GM12878 (cell line): ENCODE measurements around the gene KLHL3. TPM values are rescaled to one million over a fixed set of nuclear protein-coding genes. Genes with fewer than 3 reads are reported as not detected.

Experiments used
- ATAC-seq: fragments of 200-7000 bp; cut with Tn5 transposase; 3 replicates; pipeline ENCODE4 v1.9.1; 2020; ENCODE audit warnings: mild to moderate bottlenecking, moderate library complexity
- BruUV-seq: library from RNA; stranded (reverse); fragments of 400-500 nt; replicated peaks from 2 replicates; lab custom pipeline; 2021; lab: Mats Ljungman, UMichigan
- CTCF ChIA-PET: fragments of 300-600 bp; sonication (Branson Sonifier 250); formaldehyde crosslinking; extraction: SDS; loops from one replicate; lab custom pipeline; 2021; ENCODE audit warnings: inconsistent platforms; lab: Yijun Ruan, JAX
- POLR2A ChIA-PET: fragments of 350-600 bp; formaldehyde crosslinking; extraction: SDS; loops from one replicate; lab custom pipeline; 2021; ENCODE audit warnings: inconsistent platforms; lab: Charles Lee
- RAD21 ChIA-PET: fragments of 300-600 bp; sonication (Branson Sonifier 250); formaldehyde crosslinking; loops from one replicate; lab custom pipeline; 2023; ENCODE audit warnings: antibody characterized with exemption; ENCODE audit not compliant: unreplicated experiment; lab: Charles Lee
- SMC1A ChIA-PET: fragments of 300-600 bp; sonication (Branson Sonifier 250); formaldehyde crosslinking; loops from one replicate; lab custom pipeline; 2023; ENCODE audit not compliant: unreplicated experiment, uncharacterized antibody; lab: Charles Lee
- DNase-seq: peaks from one replicate; pipeline ENCODE4 v3.0.0-alpha.2; 2011; ENCODE audit warnings: low read depth, low spot score
- FAIRE-seq: peaks from 3 replicates; lab custom pipeline; 2011; peaks lifted over from hg19 to GRCh38; lab: Jason Lieb, UNC
- H2AFZ ChIP-seq: 2 replicates; pipeline ENCODE4 v1.6.0; 2011; ENCODE audit warnings: low read depth, low read length, control low read depth; ENCODE audit not compliant: control insufficient read depth
- H3K27ac ChIP-seq: 2 replicates; pipeline ENCODE4 v1.5.1; 2011; ENCODE audit warnings: control low read depth; ENCODE audit not compliant: control insufficient read depth, insufficient read depth
- H3K27me3 ChIP-seq, 2 experiments: replicated peaks in 1 of 2; 2 replicates each; pipeline versions ENCODE4 v1.6.0 to v1.6.1; 2011; ENCODE audit warnings: low read length in 1 of 2; ENCODE audit not compliant: control insufficient read depth in 2 of 2, insufficient read depth in 2 of 2
- H3K36me3 ChIP-seq, 2 experiments: 2 replicates each; pipeline ENCODE4 v1.5.1; 2011; ENCODE audit warnings: low read length in 1 of 2; ENCODE audit not compliant: control insufficient read depth in 2 of 2, insufficient read depth in 2 of 2
- H3K4me1 ChIP-seq: 2 replicates; pipeline ENCODE4 v1.6.1; 2011; ENCODE audit warnings: mild to moderate bottlenecking, low read length, moderate library complexity, mixed read lengths; ENCODE audit not compliant: control insufficient read depth, insufficient read depth
- H3K4me2 ChIP-seq: 2 replicates; pipeline ENCODE4 v1.6.0; 2011; ENCODE audit warnings: control low read depth; ENCODE audit not compliant: control insufficient read depth, insufficient read depth
- H3K4me3 ChIP-seq: fragments of 200-600 bp; sonication (generic); 2 replicates; pipeline ENCODE4 v1.5.1; 2016
- H3K79me2 ChIP-seq: 2 replicates; pipeline ENCODE4 v1.6.0; 2011; ENCODE audit warnings: low read length; ENCODE audit not compliant: control insufficient read depth, insufficient read depth
- H3K9ac ChIP-seq: 2 replicates; pipeline ENCODE4 v1.8.0; 2011; ENCODE audit warnings: low read length, control low read depth, mixed read lengths; ENCODE audit not compliant: control insufficient read depth, insufficient read depth
- H3K9me3 ChIP-seq: replicated peaks from 3 replicates; pipeline ENCODE4 v1.5.1; 2011; ENCODE audit warnings: mild to moderate bottlenecking, low read length; ENCODE audit not compliant: control insufficient read depth, insufficient read depth
- H4K20me1 ChIP-seq: 2 replicates; pipeline ENCODE4 v1.6.0; 2011; ENCODE audit not compliant: control insufficient read depth, insufficient read depth
- ATF2 ChIP-seq: IDR thresholded peaks from 2 replicates; pipeline ENCODE4 v1.6.1; 2012; ENCODE audit warnings: low read length, inconsistent platforms
- CBX3 ChIP-seq: fragments of 200-600 bp; sonication (generic); IDR thresholded peaks from 2 replicates; pipeline ENCODE4 v1.6.1; 2016; ENCODE audit warnings: low read depth, borderline replicate concordance
- CEBPZ ChIP-seq: fragments of 150-350 bp; IDR thresholded peaks from 2 replicates; pipeline ENCODE4 v1.6.1; 2016; ENCODE audit warnings: low read depth, low read length
- CREB1 ChIP-seq: IDR thresholded peaks from 2 replicates; pipeline ENCODE4 v1.6.1; 2012; ENCODE audit warnings: low read depth, mild to moderate bottlenecking, inconsistent platforms
- EGR1 ChIP-seq, 2 experiments: IDR thresholded peaks; 1 replicate in 1 of 2; 2 replicates in 1 of 2; pipeline ENCODE4 v1.6.1; 2011 to 2012; ENCODE audit warnings: low read depth in 2 of 2, low read length in 2 of 2, borderline replicate concordance in 1 of 2, mild to moderate bottlenecking in 1 of 2, moderate library complexity in 1 of 2
- ESRRA ChIP-seq: IDR thresholded peaks from 2 replicates; pipeline ENCODE4 v1.6.1; 2012; ENCODE audit warnings: mild to moderate bottlenecking, low read length, improper control_type of control experiment
- KAT2A ChIP-seq: conservative IDR thresholded peaks from 2 replicates; pipeline ENCODE4 v1.6.1; 2011; ENCODE audit warnings: low read depth, low read length; ENCODE audit not compliant: control insufficient read depth
- MYC ChIP-seq: IDR thresholded peaks from 2 replicates; pipeline ENCODE4 v1.6.1; 2011; ENCODE audit warnings: mild to moderate bottlenecking, low read length, moderate library complexity, inconsistent platforms; ENCODE audit not compliant: insufficient read depth, insufficient replicate concordance, insufficient read length, severe bottlenecking
- NFYB ChIP-seq: IDR thresholded peaks from 2 replicates; pipeline ENCODE4 v1.6.1; 2011; ENCODE audit warnings: low read depth, mild to moderate bottlenecking, low read length, improper control_type of control experiment, moderate library complexity; ENCODE audit not compliant: insufficient read depth
- RELB ChIP-seq: fragments of 450-650 bp; IDR thresholded peaks from 2 replicates; pipeline ENCODE4 v1.6.1; 2017; ENCODE audit warnings: low read depth, mild to moderate bottlenecking, moderate library complexity
- SMAD1 ChIP-seq: fragments of 450-650 bp; IDR thresholded peaks from 2 replicates; pipeline ENCODE4 v1.6.1; 2018; ENCODE audit warnings: mild to moderate bottlenecking, low read depth; ENCODE audit not compliant: partially characterized antibody
- SUZ12 ChIP-seq: fragments of 200-600 bp; sonication (generic); IDR thresholded peaks from one replicate; pipeline ENCODE4 v1.6.1; 2018; ENCODE audit warnings: antibody characterized with exemption, mild to moderate bottlenecking; ENCODE audit not compliant: unreplicated experiment
- TCF7 ChIP-seq: IDR thresholded peaks from 2 replicates; pipeline ENCODE4 v1.6.1; 2014; ENCODE audit warnings: antibody characterized with exemption, borderline replicate concordance
- WGBS: methylation state at CpG from one replicate; pipeline ENCODE4 v1.1.6; 2016; ENCODE audit warnings: low lambda C conversion rate; ENCODE audit not compliant: insufficient replicate concordance, insufficient coverage; ENCODE audit errors: missing lambda C conversion rate; 5-methylcytosine and 5-hydroxymethylcytosine counted together
- in situ Hi-C: fragments of 300-500 bp; cut with MboI; formaldehyde crosslinking; loops from 9 replicates; pipeline ENCODE4 v1.14.3; 2018; ENCODE audit warnings: mixed read lengths
- intact Hi-C: fragments of 100-400 bp; cut with micrococcal nuclease; formaldehyde crosslinking; loops from one replicate; pipeline ENCODE4 v1.14.2; 2022; ENCODE audit not compliant: unreplicated experiment
- polyA plus RNA-seq, 11 experiments: library from polyadenylated mRNA; depleted of rRNA in 4 of 11; unstranded in 6 of 11; stranded (reverse) in 5 of 11; fragments of >200 nt; fragmentation: Nextera tagmentation in 4 of 11; fragmentation: Illumina TruSeq in 1 of 11; extraction: Ambion mirVana in 4 of 11; extraction: Trizol in 1 of 11; gene quantifications; 1 replicate in 1 of 11; 2 replicates in 10 of 11; pipeline versions ENCODE4 v1.2.1 to v1.2.3, GENCODE V29; 2011 to 2016; ENCODE audit warnings: inconsistent platforms in 2 of 11, missing spikeins in 2 of 11, low read depth in 1 of 11
- total RNA-seq, 4 experiments: library from RNA; depleted of rRNA in 3 of 4; stranded (reverse); fragments of >200 nt in 3 of 4; fragmentation: Illumina TruSeq in 1 of 4; extraction: Trizol in 1 of 4; gene quantifications; 2 replicates each; pipeline versions ENCODE4 v1.2.1 to v1.2.3, GENCODE V29; 2013 to 2021

The KLHL3 gene
- total and polyA plus RNA-seq, 10 of the 15 experiments (the other 5 are each of a cell fraction or from before 2014, with no cell fraction given): 1.7 to 11.7 (median 5.6) TPM

GRCh38 chr5:137710086-137710485 is 25.8 kb downstream of the KLHL3 start (continued):
- TF ChIP-seq MYC: no peak
- TF ChIP-seq NFYB: no peak
- TF ChIP-seq CBX3: no peak

GRCh38 chr5:137708796-137709559 is 26.9 kb downstream of the KLHL3 start:
- ChIA-PET SMC1A (no interaction called here), POLR2A (no interaction called here), RAD21 (no interaction called here), CTCF (interaction anchor here (1.3 kb wide), 2 partner anchors 12 to 79 kb away, joined by 3 read pairs; no protein-coding TSS in a partner anchor)
- Histone ChIP-seq H3K9me3 (no peaks in the 10 kb centered on the region; the same call in 2 of the 3 replicates), H3K27ac (no peak overlapping the region), H3K4me1 (peaks cover 3% of the 10 kb centered on the region; the same call in 1 of the 2 replicates), H3K36me3 (0 out of 4 replicates have a peak, but pooled peaks cover 0 to 2% of the 10 kb centered on the region in 2 experiments), H3K4me3 (no peak overlapping the region), H2AFZ (no peak overlapping the region), H3K9ac (no peak overlapping the region), H4K20me1 (no peaks in the 10 kb centered on the region), H3K4me2 (no peak overlapping the region), H3K79me2 (no peaks in the 10 kb centered on the region), H3K27me3 (no peaks in the 10 kb centered on the region)
- BruUV-seq: no TSS peak
- intact Hi-C loops (no loop called here), in situ Hi-C loops (no loop called here)
- DNase-seq: no peak
- 85% methylated on average over 3 of the region's 3 CpGs for WGBS
- FAIRE-seq: no peak
- ATAC-seq: no peak
- TF ChIP-seq CREB1: no peak
- TF ChIP-seq ATF2: no peak
- no peak for TF ChIP-seq ESRRA
- no peak for TF ChIP-seq SUZ12
- no peak for TF ChIP-seq EGR1 (IDR thresholded peaks at IDR 0.05; ENCODE audit: borderline replicate concordance in 1 of 2, low read depth in 2 of 2, low read length in 2 of 2)
- TF ChIP-seq CEBPZ: no peak
- no peak for TF ChIP-seq KAT2A
- TF ChIP-seq TCF7: no peak
- TF ChIP-seq SMAD1: no peak
- TF ChIP-seq RELB: no peak
